Common myeloid progenitor, CD34-positive (primary cell): Measurements from ENCODE around the gene ATP5IF1.

Experiments used
- CTCF ChIA-PET: fragments of 350-600 bp; sonication (Branson Sonifier 250); formaldehyde crosslinking; loops from one replicate; lab custom pipeline; 2021; ENCODE audit warnings: antibody characterized with exemption; lab: Charles Lee
- POLR2A ChIA-PET: fragments of 350-600 bp; sonication (Branson Sonifier 250); formaldehyde crosslinking; loops from one replicate; lab custom pipeline; 2021; ENCODE audit warnings: antibody characterized with exemption; lab: Charles Lee
- DNase-seq, 3 donors: peaks; one replicate each; pipeline versions ENCODE4 v3.0.0 to v3.0.0-alpha.2; 2013
- H3K27ac ChIP-seq, 2 experiments: 1 replicate in 1 of 2; 2 replicates in 1 of 2; pipeline ENCODE4 v1.7.0; 2013; ENCODE audit warnings: inconsistent platforms in 2 of 2, low read length in 2 of 2, mild to moderate bottlenecking in 2 of 2, low read depth in 1 of 2, moderate library complexity in 1 of 2; ENCODE audit not compliant: severe bottlenecking in 2 of 2, insufficient read depth in 1 of 2, poor library complexity in 1 of 2
- H3K27me3 ChIP-seq, 5 experiments: replicated peaks in 2 of 5; 1 replicate in 3 of 5; 2 replicates in 2 of 5; pipeline versions ENCODE4 v1.6.1 to v1.7.0; 2013; ENCODE audit warnings: low read length in 4 of 5, mild to moderate bottlenecking in 2 of 5, moderate library complexity in 2 of 5, inconsistent platforms in 1 of 5; ENCODE audit not compliant: insufficient read depth in 5 of 5, control insufficient read depth in 4 of 5
- H3K36me3 ChIP-seq, 4 experiments: 1 replicate in 2 of 4; 2 replicates in 2 of 4; pipeline versions ENCODE4 v1.6.1 to v1.7.0; 2013; ENCODE audit warnings: low read length in 3 of 4, control low read depth in 1 of 4, mild to moderate bottlenecking in 1 of 4; ENCODE audit not compliant: control insufficient read depth in 4 of 4, insufficient read depth in 4 of 4
- H3K4me1 ChIP-seq, 4 experiments: 1 replicate in 3 of 4; 2 replicates in 1 of 4; pipeline versions ENCODE4 v1.6.1 to v1.7.1; 2013; ENCODE audit warnings: low read length in 3 of 4, mild to moderate bottlenecking in 3 of 4, control low read depth in 1 of 4, inconsistent platforms in 1 of 4, moderate library complexity in 1 of 4; ENCODE audit not compliant: control insufficient read depth in 4 of 4, insufficient read depth in 4 of 4; ENCODE audit errors: control extremely low read depth in 1 of 4
- H3K4me3 ChIP-seq, 7 experiments: 1 replicate in 4 of 7; 2 replicates in 3 of 7; pipeline versions ENCODE4 v1.5.1 to v1.7.0; 2013; ENCODE audit warnings: mild to moderate bottlenecking in 7 of 7, low read length in 6 of 7, moderate library complexity in 6 of 7, inconsistent platforms in 2 of 7, low read depth in 2 of 7, control low read depth in 1 of 7; ENCODE audit not compliant: insufficient read depth in 4 of 7, control insufficient read depth in 1 of 7; ENCODE audit errors: extremely low read depth in 1 of 7
- H3K9me3 ChIP-seq, 5 experiments: 1 replicate in 4 of 5; 2 replicates in 1 of 5; pipeline versions ENCODE4 v1.6.1 to v1.7.1; 2013; ENCODE audit warnings: low read length in 4 of 5, mild to moderate bottlenecking in 2 of 5, inconsistent platforms in 1 of 5, low read depth in 1 of 5, moderate library complexity in 1 of 5; ENCODE audit not compliant: control insufficient read depth in 4 of 5, insufficient read depth in 2 of 5; ENCODE audit errors: control extremely low read depth in 1 of 5
- WGBS: methylation state at CpG from one replicate; pipeline ENCODE4 v1.1.5; 2013; ENCODE audit not compliant: insufficient coverage; 5-methylcytosine and 5-hydroxymethylcytosine counted together

The ATP5IF1 gene

DNA sequence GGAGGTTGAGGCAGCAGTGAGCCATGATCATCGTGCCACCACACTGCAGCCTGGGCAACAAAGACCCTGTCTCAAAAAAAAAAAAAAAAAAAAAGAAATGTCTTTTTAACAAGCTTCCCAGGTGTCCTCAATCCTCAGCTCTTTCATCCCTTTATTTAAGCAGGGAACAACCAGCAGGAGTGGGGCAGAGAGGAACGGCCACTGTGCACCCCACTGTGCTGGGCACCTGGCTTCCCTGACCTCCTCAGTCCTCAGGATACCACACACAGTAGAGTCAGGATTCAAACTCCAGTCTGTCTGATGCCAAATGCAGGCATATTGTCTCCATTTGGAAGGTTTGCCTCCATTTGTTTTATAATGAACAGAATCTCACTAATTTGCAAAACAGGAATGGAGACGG, 39.6 kb upstream of the ATP5IF1 start:
- H3K27me3 ChIP-seq, result no peaks in the 10 kb centered on the region
- peaks cover 0 to 40% (median 29%) of the 10 kb centered on the region in 4 experiments for H3K4me1 ChIP-seq
- ChIA-PET CTCF (interaction anchor here (0.5 to 3.2 kb wide), 7 partner anchors 11 to 111 kb away, joined by 3 to 33 read pairs (median 3); partner anchors contain the start of gene EYA3), POLR2A (interaction anchor here (0.6 to 1.4 kb wide), 2 partner anchors 87 to 108 kb away, joined by 3 read pairs; partner anchors contain the start of gene EYA3)
- 90% methylated on average over 2 of the region's 3 CpGs for WGBS
- no peak overlapping the region for H3K4me3 ChIP-seq
- DNase-seq, result no peak
- H3K36me3 ChIP-seq, result peaks cover 10 to 34% (median 29%) of the 10 kb centered on the region in 4 experiments
- no peak overlapping the region for H3K27ac ChIP-seq
- peaks cover 0 to 5% (median 0%) of the 10 kb centered on the region in 5 experiments for H3K9me3 ChIP-seq

DNA sequence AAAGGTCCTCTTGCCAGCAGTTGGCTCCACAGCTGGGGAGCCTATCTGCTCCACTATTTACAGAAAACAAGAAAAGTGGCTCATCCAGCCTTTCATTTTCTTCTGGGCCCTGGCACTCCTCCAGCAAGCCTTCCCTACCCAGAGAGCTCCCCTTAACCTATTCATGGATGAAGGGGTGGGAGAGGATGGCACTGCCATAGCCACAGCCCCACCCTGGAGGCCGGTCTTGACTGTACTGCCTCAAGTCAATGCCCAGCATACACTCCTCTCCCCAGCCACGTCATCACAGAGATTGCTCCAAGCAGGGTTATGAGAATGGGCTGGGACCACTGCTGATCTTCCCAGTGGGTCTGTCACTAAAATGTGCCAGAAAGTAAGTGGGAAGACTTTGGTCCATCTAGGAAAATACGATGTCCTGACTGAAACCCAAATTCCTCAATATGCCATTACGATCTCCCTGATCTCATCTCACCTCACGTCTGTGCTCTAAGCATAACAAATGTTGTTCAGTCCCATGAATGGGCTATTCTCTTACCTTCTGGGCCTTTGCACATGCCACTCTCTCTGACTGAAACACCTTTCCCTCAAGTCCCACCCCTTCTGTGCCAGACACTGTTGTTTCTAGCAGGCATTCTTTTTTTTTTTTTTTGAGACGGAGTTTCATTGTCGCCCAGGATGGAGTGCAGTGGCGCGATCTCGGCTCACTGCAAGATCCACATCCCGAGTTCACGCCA, 38.1 kb upstream of the ATP5IF1 start:
- Histone ChIP-seq H3K9me3 (peaks cover 0 to 5% (median 0%) of the 10 kb centered on the region in 5 experiments), H3K27ac (no peak overlapping the region), H3K27me3 (no peaks in the 10 kb centered on the region), H3K4me1 (peaks cover 0 to 39% (median 29%) of the 10 kb centered on the region in 4 experiments), H3K36me3 (peaks cover 10 to 43% (median 34%) of the 10 kb centered on the region in 4 experiments), H3K4me3 (no peak overlapping the region)
- DNase-seq, result no peak
- ChIA-PET CTCF (interaction anchor here (0.6 to 3.2 kb wide), 4 partner anchors 10 to 113 kb away, joined by 3 to 33 read pairs (median 4); no protein-coding TSS in a partner anchor), POLR2A (no interaction called here)
- 100% methylated on average over 5 of the region's 12 CpGs for WGBS

DNA sequence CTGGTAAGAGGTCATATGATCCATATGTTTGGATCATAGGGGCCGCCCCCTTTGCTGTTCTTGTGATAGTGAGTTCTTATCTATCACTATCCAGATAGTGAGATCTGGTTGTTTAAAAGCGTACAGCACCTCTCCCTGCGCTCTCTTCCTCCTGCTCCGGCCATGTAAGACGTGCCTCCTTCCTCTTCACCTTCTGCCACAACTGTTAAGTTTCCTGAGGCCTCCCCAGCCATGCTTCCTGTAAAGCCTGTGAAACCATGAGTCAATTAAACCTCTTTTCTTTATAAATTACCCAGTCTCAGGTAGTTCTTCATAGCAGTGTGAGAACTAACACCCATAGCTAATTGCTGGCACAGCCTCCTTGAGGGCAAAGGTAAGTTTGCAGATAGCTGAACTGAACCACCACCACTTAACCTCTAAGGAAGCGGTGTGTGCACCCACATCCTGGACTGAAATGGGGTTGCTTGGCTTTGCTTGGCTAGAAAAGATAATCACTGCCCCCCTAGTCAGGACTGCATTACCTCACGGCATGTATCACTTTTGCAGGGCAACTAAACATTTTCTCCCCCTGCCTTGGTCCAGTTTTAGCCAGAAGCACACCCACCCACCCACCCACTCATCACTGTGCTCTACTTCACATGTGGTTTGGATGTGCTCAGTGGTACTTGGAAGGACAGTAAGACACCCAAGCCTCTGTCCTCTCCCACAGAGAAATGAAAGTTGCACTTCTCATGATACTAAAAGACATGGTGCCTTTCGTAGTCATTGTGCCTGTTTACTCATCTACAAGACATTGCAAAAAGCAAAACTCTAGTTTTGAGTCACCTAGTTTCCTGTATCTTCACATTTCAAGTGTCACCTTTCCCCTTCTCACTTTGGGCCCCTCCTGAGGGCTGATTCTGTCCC, 36.3 kb upstream of the ATP5IF1 start:
- ChIA-PET CTCF (interaction anchor here (1.5 kb wide), 1 partner anchor 45 kb away, joined by 6 read pairs; no protein-coding TSS in a partner anchor), POLR2A (interaction anchor here (0.5 kb wide), 1 partner anchor 41 kb away, joined by 3 read pairs; no protein-coding TSS in a partner anchor)
- peak overlapping the region in 1 of 7 experiments; percentile 21 for H3K4me3 ChIP-seq
- peaks cover 0 to 5% (median 0%) of the 10 kb centered on the region in 5 experiments for H3K9me3 ChIP-seq
- H3K4me1 ChIP-seq, result peaks cover 0 to 39% (median 29%) of the 10 kb centered on the region in 4 experiments
- no peaks in the 10 kb centered on the region for H3K27me3 ChIP-seq
- DNase-seq, result peak; percentile 43 to 85 (median 82)
- H3K36me3 ChIP-seq, result peaks cover 12 to 59% (median 45%) of the 10 kb centered on the region in 4 experiments
- 24% methylated on average over 6 of the region's 8 CpGs for WGBS
- no peak overlapping the region for H3K27ac ChIP-seq

DNA sequence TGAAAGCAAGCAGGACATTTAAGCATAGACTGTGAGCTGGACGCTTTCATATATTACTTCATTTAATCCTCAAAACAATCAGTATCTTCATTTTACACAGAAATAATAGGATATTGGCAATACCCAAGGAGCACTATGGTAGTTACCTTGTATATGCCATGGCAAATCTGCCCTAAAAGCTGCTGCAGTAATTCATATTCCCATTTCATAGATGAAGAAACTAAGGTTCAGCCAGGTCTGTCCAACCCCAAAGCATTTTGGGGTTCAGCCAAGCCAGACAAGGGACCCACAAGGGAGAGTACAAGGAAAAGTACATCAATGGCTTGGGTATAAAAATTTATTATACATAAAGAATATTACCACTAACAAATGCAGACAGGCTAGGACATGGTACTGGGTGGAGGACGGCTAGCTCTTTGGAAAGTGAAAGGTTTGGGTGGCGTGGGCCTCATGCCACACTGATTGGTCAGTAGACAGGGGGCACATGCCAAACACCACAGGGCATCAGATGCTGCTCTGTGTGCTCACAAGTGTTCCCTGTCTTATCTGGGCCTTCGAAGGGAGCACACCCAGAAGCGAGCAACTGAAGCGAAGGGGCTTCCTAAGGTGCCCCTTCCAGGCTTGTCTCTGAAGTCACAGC, 35.6 kb upstream of the ATP5IF1 start:
- no peak overlapping the region for H3K4me3 ChIP-seq
- peaks cover 0 to 39% (median 29%) of the 10 kb centered on the region in 4 experiments for H3K4me1 ChIP-seq
- peaks cover 0 to 5% (median 0%) of the 10 kb centered on the region in 5 experiments for H3K9me3 ChIP-seq
- H3K27me3 ChIP-seq, result no peaks in the 10 kb centered on the region
- no peak for DNase-seq
- ChIA-PET CTCF (interaction anchor here (3.8 kb wide), 1 partner anchor 12 kb away, joined by 13 read pairs; no protein-coding TSS in a partner anchor), POLR2A (no interaction called here)
- H3K27ac ChIP-seq, result no peak overlapping the region
- peaks cover 12 to 65% (median 50%) of the 10 kb centered on the region in 4 experiments for H3K36me3 ChIP-seq
- 100% methylated on average over 3 of the region's 6 CpGs for WGBS

DNA sequence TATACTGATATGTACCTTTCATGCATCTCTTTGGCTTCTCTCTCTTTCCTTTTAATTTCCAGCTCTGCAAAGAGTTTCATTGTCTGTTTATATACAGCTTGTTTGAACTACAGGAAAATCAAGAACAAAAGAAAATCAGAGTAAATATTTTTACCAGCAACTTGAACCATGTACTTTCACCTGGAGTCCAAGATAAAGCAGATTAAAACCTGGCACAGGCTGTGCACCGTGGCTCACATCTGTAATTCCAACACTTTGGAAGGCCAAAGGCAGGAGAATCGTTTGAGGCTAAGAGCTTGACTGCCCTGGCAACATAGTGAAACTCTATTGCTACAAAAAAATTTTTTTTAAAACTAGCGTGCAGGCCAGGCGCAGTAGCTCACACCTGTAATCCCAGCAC, 30.7 kb upstream of the ATP5IF1 start:
- peaks cover 9 to 74% (median 50%) of the 10 kb centered on the region in 4 experiments for H3K36me3 ChIP-seq
- no peak for DNase-seq
- no peaks in the 10 kb centered on the region for H3K27me3 ChIP-seq
- WGBS, result 90% methylated on average over 2 of the region's 4 CpGs
- H3K4me3 ChIP-seq, result no peak overlapping the region
- H3K9me3 ChIP-seq, result no peaks in the 10 kb centered on the region
- ChIA-PET POLR2A (no interaction called here), CTCF (interaction anchor here (0.9 to 12.2 kb wide), 6 partner anchors 8 to 116 kb away, joined by 3 to 164 read pairs (median 4); partner anchors contain the start of gene EYA3)
- peaks cover 0 to 7% (median under 1%) of the 10 kb centered on the region in 4 experiments for H3K4me1 ChIP-seq
- no peak overlapping the region for H3K27ac ChIP-seq

DNA sequence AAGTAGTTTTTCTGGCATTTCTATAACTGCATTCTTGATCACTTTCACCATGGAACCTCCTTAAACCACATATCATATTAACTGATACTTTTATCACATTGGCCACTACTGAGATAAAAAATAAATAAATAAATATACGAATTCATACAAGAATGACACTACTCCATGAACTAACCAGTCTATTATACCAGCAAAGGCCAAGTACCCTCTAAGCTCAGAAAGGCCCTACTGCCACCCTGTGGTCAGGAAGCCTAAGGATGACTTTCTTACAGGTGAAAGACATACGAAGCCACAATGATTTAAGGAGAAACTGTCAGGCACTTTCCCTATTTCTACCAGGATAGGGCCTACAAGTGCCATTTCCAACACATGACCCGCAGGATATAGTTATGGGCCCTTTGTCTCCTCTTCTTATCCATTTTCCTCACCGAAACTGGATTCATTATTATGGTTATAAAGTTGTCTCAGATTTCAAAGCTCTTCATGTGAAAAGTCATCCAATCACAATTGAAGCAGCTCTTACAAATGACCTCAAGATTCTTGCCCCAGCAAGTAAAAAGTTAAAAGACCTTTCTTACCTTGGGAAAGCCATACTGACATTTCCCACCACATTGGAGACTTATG, 27.0 kb upstream of the ATP5IF1 start:
- Histone ChIP-seq H3K4me3 (no peak overlapping the region), H3K36me3 (peaks cover 13 to 70% (median 43%) of the 10 kb centered on the region in 4 experiments), H3K27ac (no peak overlapping the region), H3K9me3 (no peaks in the 10 kb centered on the region), H3K4me1 (peaks cover 0 to 4% (median 0%) of the 10 kb centered on the region in 4 experiments), H3K27me3 (no peaks in the 10 kb centered on the region)
- DNase-seq, result peak; percentile 78 to 89 (median 85)
- ChIA-PET POLR2A (interaction anchor here (0.8 to 1.3 kb wide), 2 partner anchors 118 to 120 kb away, joined by 3 to 4 read pairs; no protein-coding TSS in a partner anchor), CTCF (interaction anchor here (0.6 to 12.2 kb wide), 27 partner anchors 11 to 208 kb away, joined by 3 to 164 read pairs (median 4); partner anchors contain the start of genes EYA3 and PTAFR)
- 0% methylated on average over 1 of the region's 4 CpGs for WGBS
